Neuron (in vitro differentiated cells): ENCODE measurements around the gene CDH4.

Experiments used
- H2AFZ ChIP-seq: one replicate; pipeline ENCODE4 v1.6.1; 2013; ENCODE audit warnings: low read depth, mild to moderate bottlenecking, inconsistent platforms, low read length, moderate library complexity
- H3K27me3 ChIP-seq: one replicate; pipeline ENCODE4 v1.6.1; 2013; ENCODE audit warnings: low read length; ENCODE audit not compliant: insufficient read depth
- H3K36me3 ChIP-seq: one replicate; pipeline ENCODE4 v1.6.1; 2013; ENCODE audit warnings: low read length; ENCODE audit not compliant: insufficient read depth
- H3K4me1 ChIP-seq: one replicate; pipeline ENCODE4 v1.6.1; 2013; ENCODE audit warnings: low read length; ENCODE audit not compliant: insufficient read depth
- H3K4me3 ChIP-seq: 2 replicates; pipeline ENCODE4 v1.5.1; 2013; ENCODE audit warnings: mild to moderate bottlenecking, low read length, moderate library complexity
- H3K9me3 ChIP-seq: one replicate; pipeline ENCODE4 v1.6.1; 2013; ENCODE audit warnings: low read length

Gene CDH4

GRCh38 chr20:61585764-61586163, 333.7 kb downstream of the CDH4 start:
- H3K9me3 ChIP-seq = no peaks in the 10 kb centered on the region
- H3K36me3 ChIP-seq = no peaks in the 10 kb centered on the region
- no peak overlapping the region for H3K4me3 ChIP-seq
- no peaks in the 10 kb centered on the region for H3K27me3 ChIP-seq
- no peak overlapping the region for H2AFZ ChIP-seq
- H3K4me1 ChIP-seq = peaks cover 10% of the 10 kb centered on the region

GRCh38 chr20:61587036-61587435, 335.0 kb downstream of the CDH4 start:
- H3K36me3 ChIP-seq = no peaks in the 10 kb centered on the region
- no peak overlapping the region for H3K4me3 ChIP-seq
- peaks cover 10% of the 10 kb centered on the region for H3K4me1 ChIP-seq
- H3K9me3 ChIP-seq = no peaks in the 10 kb centered on the region
- H3K27me3 ChIP-seq = no peaks in the 10 kb centered on the region
- no peak overlapping the region for H2AFZ ChIP-seq

GRCh38 chr20:61587681-61588289, 335.7 kb downstream of the CDH4 start:
- no peaks in the 10 kb centered on the region for H3K36me3 ChIP-seq
- H2AFZ ChIP-seq = no peak overlapping the region
- no peak overlapping the region for H3K4me3 ChIP-seq
- H3K4me1 ChIP-seq = peaks cover 10% of the 10 kb centered on the region
- H3K9me3 ChIP-seq = no peaks in the 10 kb centered on the region
- H3K27me3 ChIP-seq = no peaks in the 10 kb centered on the region

- Histone ChIP-seq H3K9me3 (peaks cover 5% of the 10 kb centered on the region), H2AFZ (no peak overlapping the region), H3K4me1 (peaks cover 10% of the 10 kb centered on the region), H3K4me3 (no peak overlapping the region), H3K27me3 (no peaks in the 10 kb centered on the region), H3K36me3 (no peaks in the 10 kb centered on the region)
Measured at GRCh38 chr20:61588411-61589385, 336.6 kb downstream of the CDH4 start.

GRCh38 chr20:61590236-61590635, 338.2 kb downstream of the CDH4 start:
- peaks cover 5% of the 10 kb centered on the region for H3K9me3 ChIP-seq
- no peak overlapping the region for H2AFZ ChIP-seq
- H3K4me3 ChIP-seq = no peak overlapping the region
- H3K27me3 ChIP-seq = no peaks in the 10 kb centered on the region
- H3K4me1 ChIP-seq = peaks cover 10% of the 10 kb centered on the region
- no peaks in the 10 kb centered on the region for H3K36me3 ChIP-seq

- Histone ChIP-seq H3K4me1 (peaks cover 4% of the 10 kb centered on the region), H3K9me3 (peaks cover 16% of the 10 kb centered on the region), H3K27me3 (no peaks in the 10 kb centered on the region), H3K36me3 (no peaks in the 10 kb centered on the region), H3K4me3 (no peak overlapping the region), H2AFZ (no peak overlapping the region)
Measured at GRCh38 chr20:61593516-61593915, 341.5 kb downstream of the CDH4 start.

- Histone ChIP-seq H3K4me1 (peaks cover 4% of the 10 kb centered on the region), H2AFZ (no peak overlapping the region), H3K4me3 (no peak overlapping the region), H3K27me3 (no peaks in the 10 kb centered on the region), H3K36me3 (no peaks in the 10 kb centered on the region), H3K9me3 (peaks cover 16% of the 10 kb centered on the region)
Measured at GRCh38 chr20:61594198-61594597, 342.1 kb downstream of the CDH4 start.

GRCh38 chr20:61595216-61595615, 343.2 kb downstream of the CDH4 start:
- Histone ChIP-seq H2AFZ (no peak overlapping the region), H3K4me3 (no peak overlapping the region), H3K36me3 (no peaks in the 10 kb centered on the region), H3K27me3 (no peaks in the 10 kb centered on the region), H3K4me1 (peaks cover 14% of the 10 kb centered on the region), H3K9me3 (peaks cover 16% of the 10 kb centered on the region)

GRCh38 chr20:61596687-61597330, 344.7 kb downstream of the CDH4 start:
- Histone ChIP-seq H3K36me3 (no peaks in the 10 kb centered on the region), H2AFZ (no peak overlapping the region), H3K27me3 (no peaks in the 10 kb centered on the region), H3K4me1 (peaks cover 15% of the 10 kb centered on the region), H3K9me3 (peaks cover 18% of the 10 kb centered on the region), H3K4me3 (no peak overlapping the region)

- Histone ChIP-seq H3K36me3 (no peaks in the 10 kb centered on the region), H3K9me3 (peaks cover 16% of the 10 kb centered on the region), H2AFZ (no peak overlapping the region), H3K4me3 (no peak overlapping the region), H3K27me3 (no peaks in the 10 kb centered on the region), H3K4me1 (peaks cover 15% of the 10 kb centered on the region)
Measured at GRCh38 chr20:61597996-61598395, 345.9 kb downstream of the CDH4 start.

- peaks cover 12% of the 10 kb centered on the region for H3K9me3 ChIP-seq
- no peak overlapping the region for H2AFZ ChIP-seq
- no peaks in the 10 kb centered on the region for H3K36me3 ChIP-seq
- no peak overlapping the region for H3K4me3 ChIP-seq
- H3K27me3 ChIP-seq = no peaks in the 10 kb centered on the region
- peaks cover 15% of the 10 kb centered on the region for H3K4me1 ChIP-seq
Measured at GRCh38 chr20:61598586-61598985, 346.5 kb downstream of the CDH4 start.

- no peaks in the 10 kb centered on the region for H3K27me3 ChIP-seq
- H3K9me3 ChIP-seq = peaks cover 12% of the 10 kb centered on the region
- no peaks in the 10 kb centered on the region for H3K36me3 ChIP-seq
- no peak overlapping the region for H2AFZ ChIP-seq
- no peak overlapping the region for H3K4me3 ChIP-seq
- H3K4me1 ChIP-seq = peaks cover 15% of the 10 kb centered on the region
Measured at GRCh38 chr20:61599061-61599531, 347.0 kb downstream of the CDH4 start.

GRCh38 chr20:61599541-61599992, 347.5 kb downstream of the CDH4 start:
- H3K4me3 ChIP-seq = no peak overlapping the region
- peaks cover 12% of the 10 kb centered on the region for H3K9me3 ChIP-seq
- H3K27me3 ChIP-seq = no peaks in the 10 kb centered on the region
- H3K4me1 ChIP-seq = peaks cover 15% of the 10 kb centered on the region
- H2AFZ ChIP-seq = no peak overlapping the region
- no peaks in the 10 kb centered on the region for H3K36me3 ChIP-seq
